T-helper 1 cell treated with Interleukin-12 subunit alpha and Interleukin-12 subunit beta and Interleukin-4 antibody, amounts not matched to agents 30 ng/mL and 1 ng/mL, for 36 hours (primary cell): ENCODE results near the gene DBF4B. TPM values are rescaled to one million over a fixed set of nuclear protein-coding genes. Genes with fewer than 3 reads are reported as not detected.
"Not testable (repeated sequence)": the region's sequence is repeated elsewhere in the genome, so short reads cannot be mapped to it uniquely, and the experiment has no call there.

Experiments
- intact Hi-C: fragments of 100-400 bp; cut with micrococcal nuclease; formaldehyde crosslinking; loops from one replicate; pipeline ENCODE4 v1.15.1; 2024
- total RNA-seq: library from RNA; stranded (reverse); gene quantifications from 2 replicates; pipeline ENCODE4 v1.2.3, GENCODE V29; 2022

DBF4B gene
- total RNA-seq, 1 donor from 2014 or later, result 20.0 TPM

- intact Hi-C loops, result no loop called here
Measured at GRCh38 chr17:44722254-44722653, 13.8 kb downstream of the DBF4B start.

DNA sequence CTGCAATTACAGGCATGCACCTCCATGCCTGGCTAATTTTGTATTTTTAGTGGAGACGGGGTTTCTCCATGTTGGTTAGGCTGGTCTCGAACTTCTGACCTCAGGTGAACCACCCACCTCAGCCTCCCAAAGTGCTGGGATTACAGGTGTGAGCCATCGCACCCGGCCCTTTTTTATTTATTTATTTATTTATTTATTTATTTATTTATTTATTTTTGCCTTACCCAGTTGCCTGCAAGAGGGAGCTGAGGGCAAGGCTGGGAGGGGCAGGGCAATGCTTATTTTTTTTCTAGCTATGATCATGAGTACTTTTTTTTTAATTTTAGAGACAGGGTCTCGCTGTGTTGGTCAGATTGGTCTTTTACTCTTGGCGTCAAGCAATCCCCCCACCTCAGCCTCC lies 17.7 kb downstream of the DBF4B start:
- intact Hi-C loops, result not testable (repeated sequence)

DNA sequence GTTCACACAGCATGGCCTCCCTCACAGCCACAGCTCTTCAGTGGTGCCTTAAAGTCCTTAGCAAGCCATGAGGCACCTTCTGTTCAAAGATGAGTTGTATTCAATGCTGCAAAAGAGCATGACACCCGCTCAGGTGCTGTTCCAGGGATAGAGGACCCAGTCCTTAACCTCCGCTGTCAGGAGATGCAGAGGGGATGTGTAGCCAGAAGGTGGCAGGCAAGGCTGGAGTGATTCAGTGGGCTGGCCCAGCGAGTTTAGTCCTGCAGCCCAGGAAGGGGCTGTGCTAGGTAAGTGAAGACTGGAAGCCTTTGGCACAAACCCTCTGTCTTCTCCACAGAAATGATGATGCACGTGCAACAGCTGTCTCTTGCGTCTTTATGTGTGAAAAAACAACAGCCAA lies 25.3 kb downstream of the DBF4B start:
- intact Hi-C loops, result no loop called here

GRCh38 chr17:44734272-44734671 lies 25.8 kb downstream of the DBF4B start:
- intact Hi-C loops, result no loop called here

- intact Hi-C loops, result no loop called here
Measured at GRCh38 chr17:44736551-44737240, 28.2 kb downstream of the DBF4B start.

GRCh38 chr17:44738214-44738906 lies 29.9 kb downstream of the DBF4B start:
- intact Hi-C loops, result no loop called here

DNA sequence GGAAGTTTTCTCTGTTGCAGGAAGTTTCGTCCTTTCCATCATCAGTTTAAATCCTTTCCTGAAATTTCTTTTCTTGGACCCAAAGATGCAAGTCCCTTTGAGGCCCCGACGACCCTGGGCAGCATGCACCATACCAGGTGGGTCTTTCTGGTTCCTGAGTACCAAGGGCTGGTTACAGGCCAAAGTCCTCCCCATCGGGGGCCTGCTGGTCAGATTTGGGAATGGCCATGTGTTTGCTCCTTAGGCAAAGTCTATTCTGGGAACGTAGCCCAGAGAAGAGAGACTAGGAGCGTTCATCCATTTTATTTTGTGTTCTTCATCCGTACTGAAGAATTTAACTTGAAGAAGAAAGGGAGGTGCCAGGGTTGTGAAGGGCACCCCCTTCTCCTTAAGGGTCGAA lies 32.9 kb downstream of the DBF4B start:
- intact Hi-C loops, result no loop called here

DNA sequence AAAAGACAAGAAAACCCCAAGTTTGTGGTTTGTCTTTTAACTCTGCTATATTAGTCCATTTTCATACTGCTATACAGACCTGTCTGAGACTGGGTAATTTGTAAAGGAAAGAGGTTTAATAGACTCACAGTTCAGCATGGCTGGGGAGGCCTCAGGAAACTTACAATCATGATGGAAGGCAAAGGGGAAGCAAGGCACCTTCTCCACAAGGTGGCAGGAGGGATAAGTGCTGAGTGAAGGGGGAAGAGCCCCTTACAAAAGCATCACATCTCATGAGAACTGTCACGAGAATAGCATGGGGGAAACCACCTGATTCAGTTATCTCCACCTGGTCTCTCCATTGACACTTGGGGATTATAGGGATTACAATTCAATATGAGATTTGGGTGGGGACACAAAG lies 36.8 kb downstream of the DBF4B start:
- intact Hi-C loops, result no loop called here

- intact Hi-C loops, result not testable (repeated sequence)
Measured at GRCh38 chr17:44745738-44746137, 37.3 kb downstream of the DBF4B start.

- intact Hi-C loops, result no loop called here
Measured at GRCh38 chr17:44747566-44747965, 39.1 kb downstream of the DBF4B start.

- intact Hi-C loops, result no loop called here
Measured at GRCh38 chr17:44749076-44749979, 40.9 kb downstream of the DBF4B start.

- intact Hi-C loops, result no loop called here
Measured at GRCh38 chr17:44749980-44750318, 41.5 kb downstream of the DBF4B start.

DNA sequence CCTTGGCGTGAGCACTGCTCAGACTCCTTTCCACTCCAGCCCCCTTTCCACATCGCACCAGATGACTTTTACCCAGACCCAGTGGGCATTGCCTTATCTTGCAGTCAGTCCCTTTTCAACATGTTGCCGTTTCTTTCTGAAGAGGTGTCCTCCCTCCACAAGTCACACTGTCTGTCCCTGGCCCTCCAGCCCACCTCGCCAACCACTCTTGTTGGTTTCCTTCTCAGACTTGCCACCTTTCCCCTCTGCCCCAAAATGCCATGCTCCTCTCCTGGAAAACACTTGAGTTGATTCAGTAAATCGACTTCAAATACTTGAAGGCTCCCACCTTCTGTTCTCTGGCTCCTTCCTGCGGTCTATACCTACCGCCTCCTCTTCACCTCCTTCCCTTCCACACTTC lies 42.9 kb downstream of the DBF4B start:
- intact Hi-C loops, result no loop called here

GRCh38 chr17:44751806-44752205 lies 43.3 kb downstream of the DBF4B start:
- intact Hi-C loops, result no loop called here

- intact Hi-C loops, result no loop called here
Measured at GRCh38 chr17:44752953-44753861, 44.7 kb downstream of the DBF4B start.

DNA sequence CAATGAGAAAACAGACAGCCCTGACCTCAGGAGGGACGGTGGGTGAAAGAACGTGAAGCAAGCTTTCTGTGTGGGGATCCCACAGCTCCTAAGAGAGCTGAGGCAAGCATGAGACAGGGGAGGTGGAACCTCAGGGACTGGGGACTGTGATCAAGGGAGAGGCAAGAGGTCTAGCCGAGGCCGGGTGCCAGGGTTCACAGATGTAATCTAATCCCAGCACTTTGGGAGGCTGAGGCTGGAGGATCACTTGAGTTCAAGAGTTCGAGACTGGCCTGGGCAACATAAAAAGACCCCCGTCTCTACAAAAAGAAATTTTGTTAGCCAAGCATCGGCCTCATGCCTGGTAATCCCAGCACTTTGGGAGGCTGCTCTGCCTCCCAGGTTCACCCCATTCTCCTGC lies 45.8 kb downstream of the DBF4B start:
- intact Hi-C loops, result no loop called here

DNA sequence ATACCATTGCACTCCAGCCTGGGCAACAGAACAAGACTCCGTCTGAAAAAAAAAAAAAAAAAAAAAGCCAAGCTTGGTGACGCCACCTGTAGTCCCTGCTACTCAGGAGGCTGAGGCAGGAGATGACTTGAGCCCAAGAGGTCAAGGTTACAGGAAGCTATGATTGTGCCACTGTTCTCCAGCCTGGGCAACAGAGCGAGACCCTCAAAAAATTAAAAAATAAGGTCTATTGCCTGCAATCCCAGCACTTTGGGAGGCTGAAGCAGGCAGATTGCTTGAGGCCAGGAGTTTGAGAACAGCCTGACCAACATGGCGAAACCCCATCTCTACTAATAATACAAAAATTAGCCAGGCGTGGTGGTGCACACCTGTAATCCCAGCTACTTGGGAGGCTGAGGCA lies 46.7 kb downstream of the DBF4B start:
- intact Hi-C loops, result not testable (repeated sequence)

GRCh38 chr17:44757045-44757917 lies 48.8 kb downstream of the DBF4B start:
- intact Hi-C loops, result no loop called here

GRCh38 chr17:44757918-44758413 lies 49.5 kb downstream of the DBF4B start:
- intact Hi-C loops, result no loop called here
